Gastrocnemius medialis (tissue), 4 donors: Measurements from ENCODE around the gene IL1F10. TPM values are rescaled to one million over a fixed set of nuclear protein-coding genes. Genes with fewer than 3 reads are reported as not detected.
A peak's percentile ranks its signal among the peaks of the same experiment; 100 is the strongest.

ENCODE experiments used
- ATAC-seq, 2 donors: fragments of 150-250 bp; one replicate each; pipeline ENCODE4 v1.9.1; 2016
- DNase-seq, 2 donors: peaks; one replicate each; pipeline ENCODE4 v3.0.0-alpha.2; 2019
- H3K27ac ChIP-seq, 4 donors: fragments of 200-600 bp; sonication (generic); 1 replicate in 1 of 4; 2 replicates in 3 of 4; pipeline ENCODE4 v1.5.1; 2016 to 2018; ENCODE audit warnings: mild to moderate bottlenecking in 2 of 4, moderate library complexity in 1 of 4
- H3K27me3 ChIP-seq, 3 donors: fragments of 200-600 bp; sonication (generic) in 2 of 3; 1 replicate in 1 of 3; 2 replicates in 2 of 3; pipeline versions ENCODE4 v1.5.1 to v1.6.0; 2016 to 2019; ENCODE audit warnings: mild to moderate bottlenecking in 1 of 3, moderate library complexity in 1 of 3
- H3K36me3 ChIP-seq, 2 donors: fragments of 200-600 bp; sonication (generic) in 1 of 2; one replicate each; pipeline ENCODE4 v1.5.1; 2017 to 2018
- H3K4me1 ChIP-seq, 2 donors: fragments of 200-600 bp; sonication (generic) in 1 of 2; one replicate each; pipeline ENCODE4 v1.5.1; 2016 to 2017; ENCODE audit warnings: mild to moderate bottlenecking in 2 of 2
- H3K4me3 ChIP-seq, 4 donors: fragments of 200-600 bp; sonication (generic) in 3 of 4; 1 replicate in 1 of 4; 2 replicates in 3 of 4; pipeline ENCODE4 v1.5.1; 2016 to 2019; ENCODE audit warnings: mild to moderate bottlenecking in 2 of 4
- H3K9me3 ChIP-seq, 3 donors: fragments of 200-600 bp; sonication (generic) in 2 of 3; 1 replicate in 1 of 3; 2 replicates in 2 of 3; pipeline ENCODE4 v1.5.1; 2016 to 2019
- POLR2A ChIP-seq, 2 donors: fragments of 450-650 bp; IDR thresholded peaks; one replicate each; pipeline ENCODE4 v1.6.1; 2017; ENCODE audit warnings: antibody characterized with exemption in 2 of 2, mild to moderate bottlenecking in 2 of 2, moderate library complexity in 2 of 2
- in situ Hi-C, 4 donors: fragments of 200-750 bp; cut with MboI; loops; one replicate each; pipeline versions ENCODE4 v1.15.0 to v1.8.0; 2017; ENCODE audit warnings: low sequenced_read_pairs in 4 of 4
- intact Hi-C: fragments of 100-400 bp; cut with DNase I; formaldehyde crosslinking; loops from one replicate; pipeline ENCODE4 v1.15.1; 2023; ENCODE audit warnings: low total_unique reads
- total RNA-seq, 4 donors: library from RNA; depleted of rRNA; stranded (reverse); fragments of >200 nt; gene quantifications; one replicate each; pipeline versions ENCODE4 v1.1.0 to v1.2.3, GENCODE V29; 2016
- TF ChIP-seq, protein P1 (sequence below), 5 experiments: fragments of 450-650 bp in 3 of 5; fragments of 200-600 bp in 2 of 5; sonication (generic) in 2 of 5; IDR thresholded peaks in 4 of 5; conservative IDR thresholded peaks in 1 of 5; 1 replicate in 4 of 5; 2 replicates in 1 of 5; pipeline ENCODE4 v1.5.1; 2016 to 2019; ENCODE audit warnings: antibody characterized with exemption in 5 of 5, mild to moderate bottlenecking in 3 of 5, moderate library complexity in 3 of 5

Gene IL1F10
- total RNA-seq, 4 donors from 2014 or later = not detected

DNA sequence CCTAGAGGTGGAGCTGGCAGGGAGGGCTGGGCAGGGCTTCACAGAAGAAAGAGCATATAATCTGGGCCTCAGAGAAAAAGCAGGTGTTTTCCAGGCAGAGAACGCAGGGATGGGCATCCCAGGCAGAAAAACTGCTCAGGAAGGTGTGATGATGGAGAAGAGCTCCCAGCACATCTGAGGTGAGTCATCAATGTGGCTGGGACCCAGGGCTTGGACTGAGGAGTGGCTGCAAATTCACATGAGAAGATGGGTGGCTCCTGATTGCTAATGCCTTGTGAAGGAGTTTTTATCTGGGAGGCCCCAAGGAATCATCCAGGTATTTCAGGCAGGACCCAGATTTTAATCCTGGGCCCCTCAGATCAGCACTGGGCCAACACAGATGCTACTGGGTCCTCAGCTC is 10.2 kb downstream of the IL1F10 start:
- ATAC-seq (no peak), DNase-seq (no peak)
- no peaks in the 10 kb centered on the region for H3K36me3 ChIP-seq
- H3K4me3 ChIP-seq = no peak overlapping the region
- TF ChIP-seq, protein P1, sequence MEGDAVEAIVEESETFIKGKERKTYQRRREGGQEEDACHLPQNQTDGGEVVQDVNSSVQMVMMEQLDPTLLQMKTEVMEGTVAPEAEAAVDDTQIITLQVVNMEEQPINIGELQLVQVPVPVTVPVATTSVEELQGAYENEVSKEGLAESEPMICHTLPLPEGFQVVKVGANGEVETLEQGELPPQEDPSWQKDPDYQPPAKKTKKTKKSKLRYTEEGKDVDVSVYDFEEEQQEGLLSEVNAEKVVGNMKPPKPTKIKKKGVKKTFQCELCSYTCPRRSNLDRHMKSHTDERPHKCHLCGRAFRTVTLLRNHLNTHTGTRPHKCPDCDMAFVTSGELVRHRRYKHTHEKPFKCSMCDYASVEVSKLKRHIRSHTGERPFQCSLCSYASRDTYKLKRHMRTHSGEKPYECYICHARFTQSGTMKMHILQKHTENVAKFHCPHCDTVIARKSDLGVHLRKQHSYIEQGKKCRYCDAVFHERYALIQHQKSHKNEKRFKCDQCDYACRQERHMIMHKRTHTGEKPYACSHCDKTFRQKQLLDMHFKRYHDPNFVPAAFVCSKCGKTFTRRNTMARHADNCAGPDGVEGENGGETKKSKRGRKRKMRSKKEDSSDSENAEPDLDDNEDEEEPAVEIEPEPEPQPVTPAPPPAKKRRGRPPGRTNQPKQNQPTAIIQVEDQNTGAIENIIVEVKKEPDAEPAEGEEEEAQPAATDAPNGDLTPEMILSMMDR (IDR thresholded peaks at IDR 0.05 in 4 of 5, conservative IDR thresholded peaks at IDR 0.05 in 1 of 5) = no peak
- no peak for TF ChIP-seq POLR2A (IDR thresholded peaks at IDR 0.05)
- H3K27ac ChIP-seq = no peak overlapping the region
- intact Hi-C loops (no loop called here), in situ Hi-C loops (no loop called here)
- H3K9me3 ChIP-seq = no peaks in the 10 kb centered on the region
- H3K4me1 ChIP-seq = no peaks in the 10 kb centered on the region
- no peaks in the 10 kb centered on the region for H3K27me3 ChIP-seq

GRCh38 chr2:113078350-113078839 is 10.6 kb downstream of the IL1F10 start:
- no peaks in the 10 kb centered on the region for H3K36me3 ChIP-seq
- no peaks in the 10 kb centered on the region for H3K4me1 ChIP-seq
- DNase-seq (no peak), ATAC-seq (no peak)
- no peak for TF ChIP-seq POLR2A (IDR thresholded peaks at IDR 0.05)
- TF ChIP-seq, protein P1 (IDR thresholded peaks at IDR 0.05 in 4 of 5, conservative IDR thresholded peaks at IDR 0.05 in 1 of 5) = no peak
- intact Hi-C loops (no loop called here), in situ Hi-C loops (no loop called here)
- H3K4me3 ChIP-seq = no peak overlapping the region
- no peak overlapping the region for H3K27ac ChIP-seq
- H3K27me3 ChIP-seq = no peaks in the 10 kb centered on the region
- no peaks in the 10 kb centered on the region for H3K9me3 ChIP-seq

- ATAC-seq (no peak), DNase-seq (no peak)
- in situ Hi-C loops = no loop called here
- Histone ChIP-seq H3K4me1 (no peaks in the 10 kb centered on the region), H3K4me3 (no peak overlapping the region), H3K36me3 (no peaks in the 10 kb centered on the region), H3K27me3 (no peaks in the 10 kb centered on the region), H3K27ac (no peak overlapping the region), H3K9me3 (no peaks in the 10 kb centered on the region)
- no peak for TF ChIP-seq POLR2A (IDR thresholded peaks at IDR 0.05)
- TF ChIP-seq, protein P1 (IDR thresholded peaks at IDR 0.05 in 4 of 5, conservative IDR thresholded peaks at IDR 0.05 in 1 of 5) = no peak
- intact Hi-C loops = no loop called here
Measured at GRCh38 chr2:113079131-113079530, 11.4 kb downstream of the IL1F10 start.

GRCh38 chr2:113080134-113080533 is 12.4 kb downstream of the IL1F10 start:
- Histone ChIP-seq H3K27ac (no peak overlapping the region), H3K9me3 (no peaks in the 10 kb centered on the region), H3K4me3 (no peak overlapping the region), H3K36me3 (no peaks in the 10 kb centered on the region), H3K27me3 (no peaks in the 10 kb centered on the region), H3K4me1 (no peaks in the 10 kb centered on the region)
- DNase-seq (no peak), ATAC-seq (no peak)
- in situ Hi-C loops = no loop called here
- TF ChIP-seq, protein P1 (IDR thresholded peaks at IDR 0.05 in 4 of 5, conservative IDR thresholded peaks at IDR 0.05 in 1 of 5) = peak in 1 of 5 experiments; percentile 11
- TF ChIP-seq POLR2A (IDR thresholded peaks at IDR 0.05) = no peak
- intact Hi-C loops = no loop called here
